Measurements from ENCODE around the gene ABTB2.

Gene ABTB2

DNA sequence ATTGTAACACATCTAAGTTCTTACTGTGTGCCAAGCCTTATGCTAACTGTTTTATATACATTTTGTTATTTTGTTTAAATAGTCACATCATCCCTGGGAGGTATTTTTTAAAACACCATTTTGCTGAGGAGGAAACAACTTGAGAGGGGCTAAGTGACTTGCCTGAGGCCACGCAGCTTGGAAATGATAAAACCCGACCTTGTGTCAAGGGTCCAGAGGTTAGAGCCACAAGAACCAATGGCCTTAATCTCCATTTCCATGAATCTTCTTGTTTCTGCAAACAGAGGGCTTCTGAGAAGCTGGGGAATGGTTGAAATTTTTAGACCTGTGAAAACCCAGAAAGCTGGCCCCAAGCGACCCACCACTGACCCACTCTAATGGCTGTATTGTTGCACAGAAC lies 16.7 kb downstream of the ABTB2 start:
- no peak for DNase-seq

DNA sequence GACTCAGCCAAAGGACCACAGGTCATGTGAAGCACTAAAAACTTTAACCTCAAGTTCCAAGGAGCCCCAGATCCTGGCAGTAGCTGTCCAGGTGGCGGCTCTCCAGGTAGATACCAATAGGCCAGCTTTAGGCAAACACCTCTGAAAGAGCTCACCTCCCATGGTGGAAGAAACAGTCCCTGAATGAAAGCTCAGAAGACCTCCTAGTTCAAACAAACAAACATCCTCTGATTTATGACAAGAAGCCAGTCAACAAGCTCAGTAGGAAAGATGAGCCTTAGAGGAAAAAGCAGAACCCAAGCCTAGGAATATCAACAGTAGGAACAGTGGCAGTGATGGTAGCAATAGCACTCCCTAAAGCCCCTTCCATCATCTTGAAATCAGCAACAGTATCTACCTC lies 17.2 kb downstream of the ABTB2 start:
- DNase-seq: no peak

DNA sequence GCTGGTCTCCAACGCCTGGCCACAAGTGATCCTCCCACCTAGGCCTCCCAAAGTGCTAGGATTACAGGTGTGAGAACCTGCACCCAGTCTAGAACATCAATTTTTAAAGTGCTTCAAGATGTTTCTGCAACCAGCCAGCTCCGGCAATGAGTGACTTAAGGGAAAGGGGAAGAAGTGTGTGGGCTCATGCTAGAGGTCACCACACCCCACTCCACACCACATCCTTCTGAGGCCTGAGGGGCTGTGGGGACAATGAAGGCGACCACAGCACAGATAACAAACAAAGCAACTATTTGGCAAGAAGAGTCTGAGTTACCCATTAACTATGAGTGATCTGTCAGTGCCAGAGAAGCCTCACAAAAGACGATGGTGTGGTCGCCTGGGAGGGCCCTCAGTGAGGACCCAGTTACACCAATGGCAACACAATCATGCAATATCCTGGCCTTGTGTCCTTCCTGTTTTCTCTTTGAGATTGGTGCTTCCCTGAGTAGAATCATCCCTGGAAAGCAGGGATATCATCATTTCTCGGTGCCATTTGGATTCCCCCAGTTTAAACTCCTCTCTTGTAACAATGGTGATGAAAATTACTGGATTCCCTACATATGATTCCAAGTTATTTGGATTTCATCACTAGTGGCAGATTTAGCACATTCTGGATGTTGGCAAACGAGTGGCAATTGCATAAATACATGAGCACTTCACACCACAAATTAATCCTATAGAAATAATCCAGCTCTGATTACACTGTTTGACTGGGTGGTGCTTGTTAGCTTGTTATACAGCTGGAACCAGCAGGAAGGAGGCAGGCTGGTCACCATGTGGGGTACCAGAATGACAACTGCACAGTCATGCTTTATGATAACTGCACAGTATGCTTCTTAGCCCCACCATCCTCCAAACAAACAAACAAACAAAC lies 18.4 kb downstream of the ABTB2 start:
- no peak for DNase-seq

DNA sequence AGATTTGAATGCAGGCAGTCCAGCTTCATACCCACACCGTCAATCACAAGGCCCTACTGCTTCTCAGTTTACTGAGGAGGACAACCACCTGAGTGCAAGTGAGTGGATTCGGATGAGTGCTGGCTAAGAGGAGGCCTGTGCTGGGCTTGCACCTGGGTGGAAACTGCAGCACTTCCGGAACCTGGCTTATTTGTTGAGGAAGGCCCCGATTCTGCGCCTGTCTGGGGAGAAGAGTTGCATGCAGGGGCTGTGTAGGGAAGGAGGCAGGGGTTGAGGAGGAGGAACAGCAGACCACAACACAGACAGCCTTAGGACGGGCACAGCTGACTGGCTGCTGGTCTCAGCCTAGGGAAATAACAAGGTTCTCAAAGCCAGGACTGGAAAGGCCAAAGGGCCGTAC lies 20.8 kb downstream of the ABTB2 start:
- DNase-seq: no peak

DNA sequence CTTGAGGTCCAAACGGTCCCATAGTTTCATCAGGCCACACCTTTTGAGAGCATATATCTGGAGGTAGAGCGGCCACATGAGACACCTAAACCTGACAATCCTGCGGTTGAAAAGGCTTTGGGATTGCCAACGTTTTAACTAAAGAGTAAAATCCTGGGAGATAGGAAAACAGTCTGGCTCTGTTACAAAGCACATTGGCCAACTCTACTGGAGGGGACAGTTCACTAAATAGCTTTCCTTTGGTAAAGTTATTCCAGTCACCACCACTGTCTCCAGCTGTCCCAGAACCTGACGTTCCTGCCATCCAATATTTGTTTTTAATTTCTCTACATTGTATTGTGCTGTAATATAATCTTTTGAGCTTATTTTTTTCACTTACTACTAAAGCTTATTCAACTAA lies 22.0 kb downstream of the ABTB2 start:
- no peak for DNase-seq

DNA sequence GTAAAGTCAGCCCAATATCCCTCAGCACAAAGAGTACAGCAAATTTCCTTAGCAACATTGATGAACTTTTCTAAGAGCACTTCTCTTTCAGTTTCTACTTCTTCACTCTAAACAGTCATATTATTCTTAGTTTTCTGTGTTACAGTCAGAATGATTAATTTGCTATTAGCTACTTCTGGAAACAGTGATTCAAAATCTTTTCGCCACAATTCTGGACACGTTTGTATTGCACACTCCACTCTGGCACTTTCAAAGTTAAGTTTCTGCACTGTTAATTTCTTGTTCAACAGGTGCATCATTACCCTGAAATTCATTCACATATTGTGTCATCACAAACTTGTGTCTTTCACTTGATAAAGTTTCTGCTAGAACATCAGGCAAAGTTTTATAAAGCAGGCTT lies 22.5 kb downstream of the ABTB2 start:
- DNase-seq: no peak

DNA sequence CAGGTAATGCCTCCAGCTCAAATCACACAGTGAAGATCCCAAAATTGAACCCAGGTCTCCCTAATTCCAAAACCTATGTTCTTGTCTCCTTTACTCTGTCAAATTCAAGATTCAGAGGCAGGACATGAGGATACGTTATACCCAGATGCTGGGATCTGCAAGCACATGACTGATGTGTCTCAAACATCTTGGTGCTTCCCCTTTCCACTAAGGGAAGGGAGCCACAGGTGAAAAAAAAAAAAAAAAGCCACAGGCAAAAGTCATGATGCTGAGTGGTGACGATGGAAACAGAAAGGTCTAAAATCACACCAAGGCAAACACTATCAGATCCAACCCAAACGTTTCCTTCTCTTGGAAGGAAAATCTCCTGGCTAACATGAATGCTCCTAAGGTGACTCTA lies 24.0 kb downstream of the ABTB2 start:
- no peak for DNase-seq

DNA sequence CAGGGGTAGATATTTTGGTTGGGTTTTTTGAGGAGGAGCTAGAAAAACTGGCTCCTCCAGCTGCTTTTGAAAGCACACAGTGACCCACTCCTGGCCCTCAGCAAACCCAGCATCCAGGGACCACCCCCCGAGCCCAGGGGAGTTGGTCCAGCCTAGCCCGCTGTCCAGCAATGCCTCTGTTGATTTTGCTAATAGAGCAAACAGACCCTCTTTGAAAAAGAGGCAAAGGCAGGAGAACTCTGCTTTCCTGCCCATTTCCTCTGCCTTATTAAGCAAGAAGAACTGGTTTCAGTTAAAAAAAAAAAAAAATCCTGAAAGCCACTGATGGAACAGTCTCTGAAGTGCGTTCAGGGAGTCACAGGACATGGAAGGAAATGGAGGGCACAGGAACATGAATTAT lies 25.3 kb downstream of the ABTB2 start:
- no peak for DNase-seq

DNA sequence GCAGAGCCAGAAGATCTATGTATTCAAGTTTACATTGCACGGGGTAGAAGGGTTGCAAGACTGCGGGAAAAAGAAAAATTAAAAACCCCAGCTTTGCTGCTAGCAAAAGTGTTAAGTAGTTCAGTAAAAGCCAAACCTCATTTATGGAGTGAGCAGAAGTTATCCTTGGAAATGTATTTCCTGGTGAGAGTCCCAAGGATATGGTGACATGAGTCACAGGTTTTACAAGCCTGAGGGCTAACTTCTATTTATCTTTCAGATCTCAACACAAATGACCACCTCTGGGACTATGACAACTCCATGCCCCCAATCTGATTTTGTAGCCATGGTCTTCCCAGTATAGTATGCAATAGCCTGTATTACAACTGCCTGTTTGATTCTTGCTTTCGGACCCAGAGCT lies 26.1 kb downstream of the ABTB2 start:
- DNase-seq: no peak

DNA sequence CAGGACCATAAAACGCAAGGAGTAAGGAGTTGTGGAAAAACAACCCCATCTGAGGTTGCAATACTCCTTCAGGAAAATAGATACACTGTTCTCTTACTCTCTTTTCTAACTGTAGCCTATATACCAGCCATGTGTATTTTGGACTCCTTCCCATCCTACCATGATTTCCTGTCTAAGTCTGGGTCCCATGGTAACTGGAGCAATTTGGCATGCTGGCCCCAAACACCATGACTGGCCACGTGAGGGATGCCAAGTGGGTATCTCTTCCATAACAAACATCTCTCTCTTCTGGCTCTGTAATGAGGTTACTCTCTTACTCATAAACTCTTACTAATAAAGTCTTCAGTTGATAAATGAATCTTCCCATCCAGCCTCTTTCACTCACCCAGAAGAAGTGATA lies 26.5 kb downstream of the ABTB2 start:
- DNase-seq: no peak

DNA sequence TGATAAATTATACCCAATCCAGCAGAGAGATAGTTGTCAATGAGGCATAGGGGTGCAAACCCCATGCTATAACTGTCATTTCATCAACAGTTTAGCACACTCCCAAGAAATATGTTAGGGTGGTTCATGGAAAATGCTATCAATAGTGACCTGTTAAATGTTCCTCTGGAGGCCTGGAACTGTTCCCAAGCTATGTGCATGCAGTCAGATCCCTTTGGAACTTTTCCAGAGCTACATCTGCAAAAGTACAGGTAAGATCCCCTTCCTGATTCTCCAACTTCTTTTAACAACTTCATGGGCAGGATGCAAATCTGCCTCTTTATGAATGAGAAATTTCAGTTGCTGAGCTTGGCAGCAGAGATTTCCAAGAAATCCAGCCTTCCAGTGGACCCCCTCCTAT lies 27.2 kb downstream of the ABTB2 start:
- DNase-seq: no peak

DNA sequence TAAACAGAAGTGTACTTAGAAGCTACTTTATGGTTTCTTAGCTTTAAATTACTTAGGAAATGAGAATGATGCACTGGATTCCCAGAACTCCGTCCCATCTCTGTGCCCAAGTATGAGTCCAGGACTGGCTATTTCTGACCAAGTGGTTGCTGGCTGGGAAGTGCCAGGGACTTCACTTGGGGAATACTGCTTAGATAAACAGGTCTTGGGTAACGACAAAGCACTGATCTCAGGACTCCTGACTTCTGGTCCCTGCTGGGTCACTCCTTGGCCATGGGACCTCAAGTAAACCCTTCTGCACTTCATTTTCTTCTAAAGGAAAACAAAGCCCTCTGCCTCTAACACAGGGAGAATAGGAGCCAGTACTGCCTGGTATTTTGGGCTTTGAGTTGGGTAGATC lies 27.9 kb downstream of the ABTB2 start:
- no peak for DNase-seq

DNA sequence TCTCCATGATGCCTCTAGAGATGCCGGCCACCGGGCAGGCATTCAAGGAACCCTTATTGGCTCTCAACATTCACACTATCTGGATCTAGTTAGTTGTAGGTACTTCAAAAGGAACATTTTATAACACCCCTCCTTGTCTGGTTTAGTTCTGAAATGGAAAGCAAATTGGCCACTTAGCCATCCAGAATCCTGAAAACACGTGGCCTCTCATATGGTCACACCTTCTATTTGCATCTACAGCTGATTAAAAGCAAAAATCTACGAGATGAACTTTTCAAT lies 29.2 kb downstream of the ABTB2 start:
- no peak for DNase-seq

DNA sequence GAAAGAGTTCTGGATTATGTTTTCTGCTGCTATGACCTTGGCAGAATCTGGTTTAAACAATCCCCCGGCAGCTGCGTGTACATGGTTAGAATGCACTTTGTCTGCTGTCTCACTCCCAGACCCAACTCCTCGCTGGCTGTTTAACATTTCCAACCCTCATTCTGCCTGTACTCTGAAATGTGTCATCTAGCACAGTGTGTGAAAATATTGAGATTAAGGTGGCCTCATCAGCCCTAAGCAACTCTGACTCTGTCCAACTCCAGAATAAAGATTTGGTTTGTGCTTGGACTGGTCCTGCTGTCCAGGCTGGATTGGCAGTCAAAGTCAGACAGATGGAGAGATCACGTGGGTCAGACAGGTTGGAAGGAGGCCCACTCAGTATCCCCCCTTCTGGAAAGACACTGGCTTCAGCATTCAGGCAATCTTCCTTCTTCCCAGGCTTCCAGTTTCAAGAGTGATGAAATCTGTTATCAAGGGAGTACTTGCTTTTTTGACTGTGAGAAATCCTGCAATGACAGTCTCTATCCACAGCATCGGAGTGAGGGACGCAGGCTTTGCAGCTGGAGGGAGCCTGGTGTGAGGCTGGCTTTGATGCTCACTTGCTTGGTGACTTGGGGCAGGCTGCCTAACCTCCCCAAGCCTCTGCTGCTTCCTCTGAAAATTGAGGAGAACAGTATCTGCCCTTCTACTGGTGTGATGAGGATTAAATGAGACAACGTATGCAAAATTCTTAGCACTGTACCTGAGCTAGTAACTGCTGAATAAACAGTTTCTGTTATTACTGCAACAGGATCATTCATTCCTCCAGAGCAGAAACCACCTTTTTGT lies 29.8 kb downstream of the ABTB2 start:
- no peak for DNase-seq

DNA sequence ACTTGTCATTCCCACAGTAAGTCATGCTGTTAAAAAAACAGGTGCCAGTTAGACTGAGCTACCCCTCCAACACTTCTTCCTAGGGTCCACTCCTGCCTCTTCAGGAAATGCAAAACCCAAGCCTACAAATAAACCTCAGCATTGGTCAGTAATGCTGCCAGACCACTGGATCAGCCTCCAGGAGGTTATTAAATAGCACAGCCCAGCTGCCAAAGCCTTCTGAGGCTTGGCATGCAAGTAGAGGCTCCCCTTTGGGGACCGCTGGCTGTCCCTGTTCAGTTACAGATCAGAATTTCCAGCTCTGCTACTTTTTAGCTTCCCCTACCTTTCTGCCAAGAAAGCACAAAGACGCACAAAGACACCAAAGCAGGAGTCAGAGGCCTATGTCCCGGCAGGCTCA lies 33.3 kb downstream of the ABTB2 start:
- no peak for DNase-seq

DNA sequence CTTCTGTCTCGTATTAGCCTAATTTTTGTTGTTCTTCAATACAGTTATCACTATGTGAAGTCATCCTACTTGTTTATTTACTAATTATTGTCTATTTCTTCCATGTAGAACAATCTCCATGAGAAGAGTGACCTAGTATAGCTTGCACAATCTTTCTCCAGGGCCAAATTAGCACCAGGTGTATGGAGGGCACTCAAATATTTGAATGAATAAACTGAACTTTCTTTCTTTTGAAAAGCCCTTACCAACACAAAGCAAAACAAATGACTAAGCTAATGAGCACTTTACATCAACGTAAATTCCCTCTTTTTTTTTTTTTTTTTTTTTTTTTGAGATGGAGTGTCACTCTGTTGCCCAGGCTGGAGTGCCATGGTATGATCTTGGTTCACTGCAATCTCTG lies 34.2 kb downstream of the ABTB2 start:
- DNase-seq: no peak

DNA sequence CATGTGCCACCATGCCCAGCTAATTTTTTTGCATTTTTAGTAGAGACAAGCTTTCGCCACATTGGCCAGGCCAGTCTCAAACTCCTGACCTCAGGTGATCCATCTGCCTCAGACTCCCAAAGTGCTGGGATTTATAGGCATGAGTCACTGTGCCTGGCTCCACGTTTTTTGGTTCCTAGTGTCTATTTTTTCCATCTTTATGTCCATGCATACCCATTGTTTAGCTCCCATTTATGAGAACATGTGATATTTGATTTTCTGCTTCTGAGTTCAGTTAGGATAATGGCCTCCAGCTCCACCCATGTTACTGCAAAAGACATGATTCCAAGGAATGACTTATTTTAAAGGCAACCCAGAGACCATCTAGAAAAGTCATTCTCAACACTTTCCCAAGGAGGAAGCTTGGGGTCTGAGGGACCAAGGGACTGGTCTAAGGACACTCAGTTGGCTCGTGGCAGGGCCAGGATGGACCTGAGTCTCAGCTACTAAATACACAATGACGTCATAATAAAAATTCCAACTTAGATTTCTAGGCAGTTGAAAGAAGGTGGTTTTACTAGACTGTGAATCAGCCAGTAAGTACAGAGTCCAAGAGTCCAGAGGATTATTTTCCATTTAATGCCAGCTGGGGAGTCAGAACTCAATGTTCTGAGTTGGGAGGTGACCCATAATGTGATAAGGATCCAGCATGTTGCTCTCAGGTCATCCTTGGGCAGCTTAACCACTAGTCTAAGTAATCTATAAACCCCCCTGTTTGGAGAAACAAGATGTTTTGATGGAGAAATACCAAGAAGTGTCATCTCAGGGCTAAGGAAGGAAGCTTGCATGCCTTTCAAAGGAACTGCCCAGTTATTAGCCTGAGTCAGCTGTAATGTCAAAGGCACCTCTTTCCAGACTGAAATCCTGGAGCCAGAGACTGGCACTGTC lies 39.4 kb downstream of the ABTB2 start:
- no peak for DNase-seq

DNA sequence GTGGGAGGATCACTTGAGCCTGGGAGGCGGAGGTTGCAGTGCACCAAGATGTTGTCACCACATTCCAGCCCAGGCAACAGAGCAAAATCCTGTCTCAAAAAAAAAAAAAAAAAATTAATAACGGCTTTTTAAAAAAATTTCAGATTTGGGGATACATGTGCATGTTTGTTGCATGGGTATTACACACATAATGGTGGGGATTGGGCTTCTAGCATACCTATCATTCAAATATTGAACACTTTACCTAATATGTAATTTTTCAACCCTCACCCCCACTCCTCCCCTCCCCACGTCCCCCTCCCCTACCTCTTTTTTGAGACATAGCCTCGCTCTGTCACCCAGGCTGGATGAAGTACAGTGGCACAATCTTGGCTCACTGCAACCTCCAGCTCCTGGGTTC lies 40.1 kb downstream of the ABTB2 start:
- DNase-seq: no peak

DNA sequence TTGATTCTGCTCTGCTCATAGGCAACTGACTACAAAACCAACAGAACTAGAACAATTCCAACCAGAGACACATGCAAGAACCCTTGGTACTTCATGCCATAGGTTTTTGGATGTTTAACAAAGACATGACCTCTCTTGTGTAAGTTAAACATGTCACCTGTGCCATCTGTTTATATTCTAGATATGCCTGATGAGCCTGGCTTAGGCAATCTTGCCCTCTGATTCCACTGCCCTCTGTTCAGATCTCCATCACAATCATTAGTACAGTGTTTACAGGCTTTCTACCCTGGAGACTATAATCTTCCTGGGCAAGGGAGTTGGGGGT lies 40.8 kb downstream of the ABTB2 start:
- DNase-seq: no peak

DNA sequence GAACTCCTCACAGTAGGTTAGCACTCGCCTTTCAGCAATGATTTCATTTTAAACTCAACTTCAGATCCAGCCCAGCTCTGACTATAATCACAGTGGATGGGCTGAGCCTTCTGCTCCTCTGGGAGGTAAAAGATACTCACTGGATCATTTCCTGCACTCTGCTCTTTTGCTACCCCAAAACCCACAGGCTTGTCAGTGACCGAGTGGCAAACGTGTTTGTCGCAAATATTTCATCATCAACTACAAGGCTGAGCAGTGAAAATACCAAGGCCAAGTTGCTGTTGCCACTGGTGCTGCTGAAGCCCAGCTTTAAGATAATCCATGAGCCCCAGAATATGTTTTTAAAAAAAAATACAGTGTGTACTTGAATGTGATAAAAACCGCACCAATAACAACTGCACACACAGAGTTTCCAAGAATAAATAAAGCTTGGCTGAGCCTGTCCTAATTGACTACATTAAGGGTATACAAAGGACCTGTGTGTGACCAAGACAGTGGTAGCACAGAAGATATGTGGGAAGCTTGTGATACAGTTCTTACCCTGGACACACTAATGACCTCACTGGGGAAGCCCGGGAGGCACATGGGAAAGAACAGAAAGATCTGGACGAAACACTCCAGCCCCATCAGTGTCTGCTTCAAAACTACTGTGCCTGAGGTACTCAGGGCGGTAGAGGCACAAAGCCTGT lies 41.3 kb downstream of the ABTB2 start:
- DNase-seq: no peak

DNA sequence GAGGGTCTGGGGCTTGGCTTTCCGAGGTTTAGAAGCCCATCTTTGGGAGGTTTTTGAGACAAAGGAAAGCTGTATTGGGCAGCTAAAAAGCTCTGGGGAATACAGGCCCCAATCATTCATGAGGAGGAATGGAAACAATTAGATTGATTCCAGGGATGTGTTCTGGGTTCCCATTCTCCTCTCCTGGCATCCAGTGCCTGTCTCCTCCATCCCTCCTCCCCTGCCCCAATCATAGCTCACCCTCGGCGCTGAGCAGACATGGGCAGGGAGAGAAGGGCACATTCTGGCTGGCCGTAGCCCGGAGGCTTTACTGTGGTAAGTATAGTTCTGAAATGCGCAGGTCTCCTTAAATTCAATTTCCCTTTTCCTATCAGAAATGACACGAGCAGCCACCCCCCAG lies 42.4 kb downstream of the ABTB2 start:
- no peak for DNase-seq

DNA sequence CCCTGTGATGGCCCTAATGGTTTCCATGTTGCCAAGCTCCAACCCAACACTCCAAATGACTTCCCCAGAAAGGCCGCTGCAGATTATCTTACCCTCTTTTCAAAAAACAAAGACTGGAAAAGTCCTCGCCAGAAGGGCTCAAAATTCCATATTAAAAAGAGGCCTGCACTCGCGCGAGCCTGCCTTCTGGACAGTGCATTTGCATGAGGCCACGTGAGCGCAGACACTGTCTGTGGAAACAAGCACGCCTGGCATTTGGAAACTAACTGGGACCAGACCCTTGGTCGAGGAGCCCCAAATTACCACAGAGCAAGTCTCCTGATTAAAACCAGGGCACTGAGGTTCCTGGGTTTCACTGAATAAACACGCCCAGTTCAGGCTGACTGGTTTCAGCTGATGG lies 42.9 kb downstream of the ABTB2 start:
- no peak for DNase-seq

DNA sequence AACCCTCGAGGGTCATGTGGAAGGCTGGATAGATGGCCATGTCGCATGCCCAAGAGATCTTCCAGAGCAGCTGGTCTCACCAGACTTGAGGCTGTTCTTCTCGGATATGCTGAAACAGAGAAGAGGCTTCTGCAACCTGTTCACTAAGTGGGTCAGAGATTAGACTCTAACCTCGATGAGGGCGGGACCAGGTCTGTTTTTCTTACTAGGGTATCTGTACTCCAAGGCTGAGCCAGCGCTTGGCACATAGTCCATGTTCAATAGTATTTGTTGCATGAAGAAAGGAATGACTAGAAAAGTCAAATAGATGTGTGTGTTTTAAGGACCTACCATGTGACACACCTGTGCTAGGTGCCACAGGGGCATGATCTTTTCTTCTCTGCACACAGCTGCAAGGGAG lies 43.6 kb downstream of the ABTB2 start:
- no peak for DNase-seq

Data from stimulated activated naive CD4-positive, alpha-beta T cell treated with Interleukin-2 at 50 U/mL for 16 hours (primary cell).